ENCODE data around the gene RGS3.

- no peak for TF ChIP-seq EZH2phosphoT487 (IDR thresholded peaks at IDR 0.05; ENCODE audit: low read depth)
- TF ChIP-seq, protein P1, sequence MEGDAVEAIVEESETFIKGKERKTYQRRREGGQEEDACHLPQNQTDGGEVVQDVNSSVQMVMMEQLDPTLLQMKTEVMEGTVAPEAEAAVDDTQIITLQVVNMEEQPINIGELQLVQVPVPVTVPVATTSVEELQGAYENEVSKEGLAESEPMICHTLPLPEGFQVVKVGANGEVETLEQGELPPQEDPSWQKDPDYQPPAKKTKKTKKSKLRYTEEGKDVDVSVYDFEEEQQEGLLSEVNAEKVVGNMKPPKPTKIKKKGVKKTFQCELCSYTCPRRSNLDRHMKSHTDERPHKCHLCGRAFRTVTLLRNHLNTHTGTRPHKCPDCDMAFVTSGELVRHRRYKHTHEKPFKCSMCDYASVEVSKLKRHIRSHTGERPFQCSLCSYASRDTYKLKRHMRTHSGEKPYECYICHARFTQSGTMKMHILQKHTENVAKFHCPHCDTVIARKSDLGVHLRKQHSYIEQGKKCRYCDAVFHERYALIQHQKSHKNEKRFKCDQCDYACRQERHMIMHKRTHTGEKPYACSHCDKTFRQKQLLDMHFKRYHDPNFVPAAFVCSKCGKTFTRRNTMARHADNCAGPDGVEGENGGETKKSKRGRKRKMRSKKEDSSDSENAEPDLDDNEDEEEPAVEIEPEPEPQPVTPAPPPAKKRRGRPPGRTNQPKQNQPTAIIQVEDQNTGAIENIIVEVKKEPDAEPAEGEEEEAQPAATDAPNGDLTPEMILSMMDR (IDR thresholded peaks at IDR 0.05; ENCODE audit: low read depth, low read length): no peak
Observed at GRCh38 chr9:113564498-113565237, 101.1 kb downstream of the RGS3 start.

Data from OCI-LY3 (cell line).